HG03565 (cell line): ENCODE data around the gene GP1BA.

Experiments used
- ATAC-seq: cut with Tn5 transposase; IDR thresholded peaks from one replicate; pipeline ENCODE4 v1.9.1; 2021; ENCODE audit warnings: mild to moderate bottlenecking, moderate library complexity; ENCODE audit not compliant: unreplicated experiment

Gene GP1BA

GRCh38 chr17:4971826-4972225 lies 39.7 kb downstream of the GP1BA start:
- ATAC-seq, result no peak

DNA sequence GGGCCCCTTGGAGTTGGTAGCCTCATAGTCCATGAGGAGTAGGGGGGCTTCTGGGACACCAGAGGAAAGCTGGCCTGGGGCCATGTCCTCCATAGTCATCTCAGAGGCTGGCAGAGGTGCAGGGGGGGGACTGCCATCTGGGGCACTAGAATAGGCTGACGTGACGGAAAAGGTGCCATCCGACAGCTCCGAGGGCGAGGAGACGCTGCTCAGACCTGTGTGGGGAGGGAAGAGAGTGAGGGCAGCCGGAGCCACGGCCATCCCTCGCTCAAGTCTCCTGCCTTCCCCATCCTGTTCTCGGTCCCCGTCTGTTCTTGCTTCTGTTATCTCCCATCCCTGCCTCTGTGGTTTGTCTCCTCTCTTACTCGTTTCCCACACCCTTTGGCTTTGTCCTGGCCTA lies 40.2 kb downstream of the GP1BA start:
- ATAC-seq, result no peak

DNA sequence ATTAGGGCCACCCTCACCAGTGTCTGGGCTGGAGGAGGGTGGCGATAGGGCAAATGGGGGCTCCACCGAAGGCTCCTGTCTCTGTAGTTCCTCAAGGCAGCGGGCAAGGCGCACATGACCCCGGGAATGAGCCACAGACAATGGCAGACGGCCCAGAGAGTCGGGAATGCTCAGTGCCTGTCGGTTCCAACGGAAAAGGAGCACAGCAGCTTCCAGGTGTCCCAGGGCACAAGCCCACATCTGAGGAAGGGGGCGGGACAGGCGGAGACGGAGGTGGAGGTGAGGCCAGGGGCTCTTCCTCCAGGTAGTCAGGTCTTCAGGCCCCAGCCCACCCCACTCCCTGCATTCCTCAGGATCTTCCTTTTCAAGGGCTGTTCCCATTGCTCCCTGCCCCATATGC lies 40.7 kb downstream of the GP1BA start:
- ATAC-seq, result no peak

- no peak for ATAC-seq
Observed at GRCh38 chr17:4973256-4974114, 41.4 kb downstream of the GP1BA start.

DNA sequence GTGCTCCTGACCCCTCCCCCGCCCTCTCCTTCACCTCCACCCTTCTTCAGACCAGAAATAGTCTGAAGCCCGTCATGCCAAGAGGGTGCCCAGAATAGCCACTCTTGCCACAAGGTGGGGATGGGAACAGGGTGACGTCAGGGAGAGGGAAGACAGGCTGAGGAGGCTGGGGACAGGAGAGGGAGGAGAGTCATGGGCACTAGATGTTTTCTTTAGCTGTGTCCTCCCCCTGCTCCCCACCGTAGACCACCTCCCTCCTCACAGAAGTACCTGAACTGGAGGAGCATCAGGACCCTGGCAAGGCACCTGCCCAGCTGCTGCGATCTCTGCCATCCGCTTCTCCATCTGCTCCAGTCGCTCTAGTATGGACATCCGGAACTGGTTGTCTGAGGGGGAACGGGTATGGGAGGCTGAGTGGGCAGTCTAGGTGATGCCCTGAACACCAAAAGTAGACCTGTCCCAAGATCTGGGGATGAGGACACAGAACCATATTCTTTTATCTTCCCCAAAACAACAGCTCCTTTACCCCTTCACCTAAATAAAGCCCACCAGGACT lies 42.1 kb downstream of the GP1BA start:
- no peak for ATAC-seq

DNA sequence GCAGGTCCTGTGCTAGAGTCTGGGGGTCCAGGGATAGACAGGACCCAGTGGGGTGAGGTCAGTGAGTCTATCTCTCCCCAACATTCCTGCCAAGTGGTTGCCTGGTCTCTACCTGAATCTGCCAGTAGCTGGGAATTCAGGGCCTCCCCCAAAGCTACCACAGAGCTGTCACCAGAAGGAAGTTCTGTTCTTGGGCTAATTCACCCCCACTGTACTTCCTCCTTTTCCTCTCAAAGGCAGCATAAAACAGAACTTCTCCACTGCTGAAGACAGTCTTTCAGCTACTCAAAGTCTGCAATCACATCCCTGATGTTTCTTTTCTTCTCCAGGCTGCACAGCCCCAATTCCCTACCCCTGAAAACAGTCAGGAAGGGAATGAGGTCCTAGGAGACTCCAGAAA lies 46.6 kb downstream of the GP1BA start:
- ATAC-seq, result no peak

DNA sequence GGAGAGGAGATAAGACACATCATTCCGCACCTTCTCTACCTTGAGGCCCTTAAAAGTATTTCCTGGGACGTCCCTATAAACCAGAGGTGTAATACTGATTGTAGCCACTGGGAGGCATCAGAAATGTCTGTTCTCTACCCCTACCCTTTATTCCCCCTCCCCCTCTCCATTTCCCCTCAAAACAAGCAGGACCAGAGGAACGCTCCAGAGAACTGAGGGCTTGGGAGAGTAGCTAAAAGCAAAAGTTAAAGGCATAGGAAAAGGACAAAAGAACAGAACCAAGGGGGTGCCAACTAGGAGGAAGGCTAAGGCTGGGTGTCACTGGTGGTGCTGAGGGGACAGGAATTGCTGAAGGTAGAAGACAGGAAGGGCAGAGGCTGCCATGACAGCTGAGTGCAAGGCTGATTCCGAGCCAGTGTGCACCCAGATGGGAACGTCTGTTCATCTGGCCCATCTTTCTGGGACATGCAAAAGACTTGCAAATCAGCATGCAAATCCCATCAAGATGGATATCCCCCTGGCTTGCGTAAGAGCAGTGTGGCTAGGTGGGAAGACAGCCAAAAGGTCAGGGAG lies 48.7 kb downstream of the GP1BA start:
- ATAC-seq, result no peak

DNA sequence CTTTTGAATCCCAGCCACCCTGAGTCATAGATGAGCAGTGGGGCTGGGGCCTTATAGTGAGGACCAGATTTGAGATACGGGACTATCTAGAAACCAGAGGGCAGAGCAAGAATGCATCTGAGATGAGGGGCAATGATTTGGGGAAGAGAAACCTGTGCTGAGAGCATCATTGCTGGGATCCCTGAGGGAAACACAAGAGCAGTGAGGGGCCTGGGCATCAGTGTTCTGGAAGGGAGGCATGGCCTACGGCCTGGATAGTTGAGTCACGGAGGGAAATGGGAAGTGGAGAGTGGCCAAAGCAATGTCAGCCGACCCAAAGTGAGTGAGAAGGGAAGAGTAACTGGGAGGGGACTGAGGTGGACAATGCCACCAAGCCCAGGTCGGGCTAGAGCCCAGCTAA lies 50.2 kb downstream of the GP1BA start:
- ATAC-seq, result no peak
